HG03108 (cell line): ENCODE results near the gene TOP2B.

Experiments
- ATAC-seq: cut with Tn5 transposase; IDR thresholded peaks from one replicate; pipeline ENCODE4 v1.9.1; 2021; ENCODE audit warnings: moderate library complexity; ENCODE audit not compliant: unreplicated experiment

Gene TOP2B

GRCh38 chr3:25664812-25665314 lies at the start of gene TOP2B:
TSS of gene TOP2B (minus strand) at chr3:25664907. CDS start at chr3:25664297, 610 bp downstream.
- peak; percentile 86 for ATAC-seq

GRCh38 chr3:25713341-25713985 lies 48.8 kb upstream of the TOP2B start:
- no peak for ATAC-seq

GRCh38 chr3:25711090-25711489 lies 46.4 kb upstream of the TOP2B start:
- no peak for ATAC-seq

- ATAC-seq: no peak
Observed at GRCh38 chr3:25708036-25708435, 43.3 kb upstream of the TOP2B start.

GRCh38 chr3:25707268-25707926 lies 42.7 kb upstream of the TOP2B start:
- no peak for ATAC-seq

- no peak for ATAC-seq
Observed at GRCh38 chr3:25706213-25706612, 41.5 kb upstream of the TOP2B start.

- ATAC-seq: no peak
Observed at GRCh38 chr3:25697553-25697952, 32.8 kb upstream of the TOP2B start.

GRCh38 chr3:25695731-25696420 lies 31.2 kb upstream of the TOP2B start:
- no peak for ATAC-seq

- ATAC-seq: no peak
Observed at GRCh38 chr3:25693238-25693637, 28.5 kb upstream of the TOP2B start.

GRCh38 chr3:25692341-25692740 lies 27.6 kb upstream of the TOP2B start:
- no peak for ATAC-seq

GRCh38 chr3:25690768-25691533 lies 26.2 kb upstream of the TOP2B start:
- ATAC-seq: no peak

GRCh38 chr3:25689226-25689625 lies 24.5 kb upstream of the TOP2B start:
- no peak for ATAC-seq

- ATAC-seq: no peak
Observed at GRCh38 chr3:25687742-25688141, 23.0 kb upstream of the TOP2B start.

- ATAC-seq: no peak
Observed at GRCh38 chr3:25686766-25687165, 22.1 kb upstream of the TOP2B start.

GRCh38 chr3:25683882-25684281 lies 19.2 kb upstream of the TOP2B start:
- ATAC-seq: no peak

- no peak for ATAC-seq
Observed at GRCh38 chr3:25683410-25683809, 18.7 kb upstream of the TOP2B start.

- no peak for ATAC-seq
Observed at GRCh38 chr3:25679642-25680302, 15.1 kb upstream of the TOP2B start.

GRCh38 chr3:25679166-25679565 lies 14.5 kb upstream of the TOP2B start:
- no peak for ATAC-seq

- no peak for ATAC-seq
Observed at GRCh38 chr3:25678581-25678980, 13.9 kb upstream of the TOP2B start.

GRCh38 chr3:25677121-25677520 lies 12.4 kb upstream of the TOP2B start:
- no peak for ATAC-seq

- no peak for ATAC-seq
Observed at GRCh38 chr3:25674670-25675069, 10.0 kb upstream of the TOP2B start.
